Mammary microvascular endothelial cell (primary cell): Measurements from ENCODE around the gene KIR3DL2. TPM values are rescaled to one million over a fixed set of nuclear protein-coding genes. Genes with fewer than 3 reads are reported as not detected.

Experiments used
- total RNA-seq: library from RNA; depleted of rRNA; stranded (reverse); fragments of >200 nt; gene quantifications from 2 replicates; pipeline ENCODE4 v1.2.3, GENCODE V29; 2015

The KIR3DL2 gene
- not detected in 2 replicates for total RNA-seq

DNA sequence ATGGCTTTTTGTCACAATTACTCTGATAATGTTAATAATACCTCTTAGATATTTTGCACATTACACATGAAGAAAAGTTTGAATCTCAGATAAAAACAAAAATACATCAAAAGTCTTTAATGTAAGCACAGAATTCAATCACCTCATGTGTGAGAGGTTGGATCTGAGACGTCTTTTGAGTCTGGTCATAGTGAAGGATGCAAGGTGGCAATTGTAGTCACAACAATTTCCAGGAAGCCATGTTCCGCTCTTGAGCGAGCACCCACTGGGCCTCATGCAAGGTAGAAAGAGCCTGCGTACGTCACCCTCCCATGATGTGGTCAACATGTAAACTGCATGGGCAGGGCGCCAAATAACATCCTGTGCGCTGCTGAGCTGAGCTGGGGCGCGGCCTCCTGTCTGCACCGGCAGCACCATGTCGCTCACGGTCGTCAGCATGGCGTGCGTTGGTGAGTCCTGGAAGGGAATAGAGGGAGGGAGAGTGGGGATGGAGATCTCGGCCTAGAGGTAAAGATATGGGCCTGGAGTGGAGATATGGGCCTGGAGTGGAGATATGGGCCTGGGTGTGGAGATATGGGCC is at the start of gene KIR3DL2:
Gene KIR3DL2 (plus strand): TSS at position 383 of the 580 bp plus-strand sequence. CDS start 33 bp downstream, at position 416.

DNA sequence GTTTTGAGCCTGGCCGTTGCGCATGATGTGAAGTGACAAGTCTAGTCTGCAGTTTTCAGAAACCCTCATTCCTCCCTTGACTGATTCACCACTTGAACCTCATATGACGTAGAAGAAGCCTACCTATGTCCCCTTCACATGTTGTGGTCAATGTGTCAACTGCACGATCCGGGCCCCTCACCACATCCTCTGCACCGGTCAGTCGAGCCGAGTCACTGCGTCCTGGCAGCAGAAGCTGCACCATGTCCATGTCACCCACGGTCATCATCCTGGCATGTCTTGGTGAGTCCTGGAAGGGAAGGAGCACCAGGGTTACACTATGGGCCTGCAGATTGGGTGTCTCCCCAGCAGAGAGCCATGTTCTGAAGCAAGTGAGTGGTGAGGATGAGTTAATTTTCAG is 46.8 kb upstream of the KIR3DL2 start, which contains the start of gene KIR2DL4:
Gene KIR2DL4 (plus strand): TSS at position 201 of the 400 bp plus-strand sequence. CDS start 42 bp downstream, at position 243.

GRCh38 chr19:54816251-54816650 is 34.0 kb upstream of the KIR3DL2 start, which contains the start of gene KIR3DL1:
Gene KIR3DL1 (plus strand): TSS chr19:54816468.

DNA sequence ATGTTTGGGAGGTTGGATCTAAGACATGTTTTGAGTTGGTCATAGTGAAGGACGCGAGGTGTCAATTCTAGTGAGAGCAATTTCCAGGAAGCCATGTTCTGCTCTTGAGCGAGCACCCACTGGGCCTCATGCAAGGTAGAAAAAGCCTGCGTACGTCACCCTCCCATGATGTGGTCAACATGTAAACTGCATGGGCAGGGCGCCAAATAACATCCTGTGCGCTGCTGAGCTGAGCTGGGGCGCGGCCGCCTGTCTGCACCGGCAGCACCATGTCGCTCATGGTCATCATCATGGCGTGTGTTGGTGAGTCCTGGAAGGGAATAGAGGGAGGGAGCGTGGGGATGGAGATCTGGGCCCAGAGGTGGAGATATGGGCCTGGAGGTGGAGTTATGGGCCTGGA is 17.7 kb upstream of the KIR3DL2 start, which contains the start of gene KIR2DS4:
Gene KIR2DS4 (plus strand): TSS at position 181 of the 400 bp plus-strand sequence.

DNA sequence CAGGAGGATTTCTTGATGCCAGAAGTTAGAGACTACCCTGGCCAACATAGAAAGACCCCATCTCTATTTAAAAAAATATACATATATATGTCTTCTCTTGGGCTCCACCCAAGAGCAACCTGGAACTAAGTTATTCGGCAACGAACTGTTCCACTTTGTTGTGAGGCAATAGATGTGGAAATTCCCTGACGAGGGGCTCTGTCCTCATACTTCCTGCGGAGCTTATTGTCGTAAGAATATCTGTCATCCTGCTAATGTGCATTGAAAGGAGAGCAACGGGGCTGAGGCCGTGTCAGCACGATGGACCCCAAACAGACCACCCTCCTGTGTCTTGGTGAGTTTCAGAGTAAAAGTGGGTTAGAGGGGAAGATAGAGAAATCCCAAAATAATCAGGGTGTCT is 23.7 kb downstream of the KIR3DL2 start, which contains the start of gene FCAR:
Gene FCAR (plus strand): TSS at position 246 of the 400 bp plus-strand sequence. CDS start 55 bp downstream, at position 301.

DNA sequence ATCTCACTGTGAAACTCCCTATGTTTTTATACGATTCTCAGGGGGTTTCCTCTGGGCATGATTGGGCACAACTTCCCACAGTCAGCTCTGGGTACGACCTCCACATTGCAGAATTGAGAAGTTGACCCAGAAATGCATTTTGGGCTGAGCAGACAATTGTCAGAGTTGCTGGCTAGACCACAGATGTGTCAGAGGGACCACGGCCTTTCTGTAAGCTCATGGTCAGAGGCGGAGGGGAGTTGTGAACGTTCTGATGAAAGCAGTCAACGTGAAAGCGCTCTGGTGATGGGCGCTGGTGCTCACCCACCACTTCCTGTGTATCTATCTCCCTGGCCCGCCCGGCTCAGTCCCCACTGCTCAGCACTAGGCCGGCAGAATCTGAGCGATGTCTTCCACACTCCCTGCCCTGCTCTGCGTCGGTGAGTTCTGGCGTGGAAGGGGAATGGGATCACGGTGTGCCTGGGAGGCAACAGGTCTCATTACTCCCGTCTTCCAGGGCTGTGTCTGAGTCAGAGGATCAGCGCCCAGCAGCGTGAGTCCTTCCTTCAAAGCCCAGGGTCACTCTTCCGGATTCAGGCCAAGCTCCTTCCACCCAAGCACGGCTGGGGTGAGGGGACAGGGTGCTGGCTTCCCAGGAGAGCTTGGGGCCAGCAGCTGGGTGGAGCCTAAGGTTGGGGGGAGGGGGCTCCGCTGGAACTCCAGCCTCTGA is 55.7 kb downstream of the KIR3DL2 start, which contains the start of gene NCR1:
Gene NCR1 (plus strand): TSS at position 346 of the 709 bp plus-strand sequence. CDS start 40 bp downstream, at position 386.

Other genes with a start within 250 kb of the KIR3DL2 start
- not detected in 2 replicates for gene LILRB1, start 220.0 kb upstream of the KIR3DL2 start, total RNA-seq
- gene LILRB4, start 187.5 kb upstream of the KIR3DL2 start, total RNA-seq, result not detected in 2 replicates
- not detected in 2 replicates for gene KIR3DL3, start 126.0 kb upstream of the KIR3DL2 start, total RNA-seq
- gene KIR2DL3, start 111.9 kb upstream of the KIR3DL2 start, total RNA-seq, result not detected in 2 replicates
- gene KIR2DL1, start 80.7 kb upstream of the KIR3DL2 start, total RNA-seq, result not detected in 2 replicates
- gene KIR2DL4, start 46.8 kb upstream of the KIR3DL2 start, total RNA-seq, result not detected in 2 replicates
- not detected in 2 replicates for gene KIR3DL1, start 34.0 kb upstream of the KIR3DL2 start, total RNA-seq
- not detected in 2 replicates for gene KIR2DS4, start 17.8 kb upstream of the KIR3DL2 start, total RNA-seq
- not detected in 2 replicates for gene FCAR, start 23.8 kb downstream of the KIR3DL2 start, total RNA-seq
- not detected in 2 replicates for gene NCR1, start 55.7 kb downstream of the KIR3DL2 start, total RNA-seq
- gene NLRP7, start 97.1 kb downstream of the KIR3DL2 start, total RNA-seq, result not detected in 2 replicates
- 0.25 and 1.4 TPM in 2 replicates for gene NLRP2, start 115.9 kb downstream of the KIR3DL2 start, total RNA-seq
- gene GP6, start 187.8 kb downstream of the KIR3DL2 start, total RNA-seq, result not detected in 2 replicates
- 8.1 and 8.8 TPM in 2 replicates for gene RDH13, start 212.7 kb downstream of the KIR3DL2 start, total RNA-seq
- gene EPS8L1, start 225.4 kb downstream of the KIR3DL2 start, total RNA-seq, result 12.6 and 14.7 TPM in 2 replicates